Breast epithelium (tissue), 4 donors: ENCODE measurements around the gene GPC6. TPM values are rescaled to one million over a fixed set of nuclear protein-coding genes. Genes with fewer than 3 reads are reported as not detected.

ENCODE experiments used
- DNase-seq, 2 donors: peaks; one replicate each; pipeline ENCODE4 v3.0.0-alpha.2; 2019; ENCODE audit warnings: low spot score in 2 of 2
- H3K27ac ChIP-seq, 2 donors: fragments of 200-600 bp; sonication (generic) in 1 of 2; one replicate each; pipeline ENCODE4 v1.5.1; 2016 to 2019; ENCODE audit warnings: mild to moderate bottlenecking in 1 of 2
- H3K27me3 ChIP-seq, 2 donors: fragments of 200-600 bp; sonication (generic) in 1 of 2; one replicate each; pipeline versions ENCODE4 v1.5.1 to v1.6.0; 2017 to 2019; ENCODE audit warnings: control low read depth in 1 of 2, mild to moderate bottlenecking in 1 of 2
- H3K36me3 ChIP-seq: fragments of 200-600 bp; one replicate; pipeline ENCODE4 v1.5.1; 2019
- H3K4me1 ChIP-seq, 2 donors: fragments of 200-600 bp; sonication (generic); one replicate each; pipeline ENCODE4 v1.5.1; 2016 to 2019; ENCODE audit warnings: control low read depth in 1 of 2
- H3K4me3 ChIP-seq, 3 donors: fragments of 200-600 bp; sonication (generic); 1 replicate in 2 of 3; 2 replicates in 1 of 3; pipeline ENCODE4 v1.5.1; 2016 to 2019; ENCODE audit warnings: mild to moderate bottlenecking in 3 of 3, moderate library complexity in 2 of 3
- H3K9me3 ChIP-seq, 2 donors: fragments of 200-600 bp; sonication (generic) in 1 of 2; one replicate each; pipeline ENCODE4 v1.5.1; 2016 to 2019; ENCODE audit warnings: control low read depth in 1 of 2
- POLR2A ChIP-seq: fragments of 450-650 bp; IDR thresholded peaks from one replicate; pipeline ENCODE4 v1.6.1; 2016; ENCODE audit warnings: antibody characterized with exemption, mild to moderate bottlenecking, moderate library complexity
- POLR2AphosphoS5 ChIP-seq, 3 donors: sonication (generic); formaldehyde crosslinking; IDR thresholded peaks; one replicate each; pipeline ENCODE4 v1.6.1; 2017; ENCODE audit warnings: antibody characterized with exemption in 3 of 3
- intact Hi-C: fragments of 100-400 bp; cut with DNase I; formaldehyde crosslinking; loops from one replicate; pipeline ENCODE4 v1.15.1; 2023; ENCODE audit warnings: low total_unique reads
- total RNA-seq, 3 donors: library from RNA; depleted of rRNA; stranded (reverse); fragments of >200 nt; gene quantifications; one replicate each; pipeline ENCODE4 v1.1.0, GENCODE V29; 2016
- TF ChIP-seq, protein P1 (sequence below), 3 donors: fragments of 450-650 bp; IDR thresholded peaks; one replicate each; pipeline ENCODE4 v1.5.1; 2016 to 2017; ENCODE audit warnings: antibody characterized with exemption in 3 of 3, mild to moderate bottlenecking in 3 of 3, moderate library complexity in 3 of 3

The GPC6 gene
- total RNA-seq, 3 donors from 2014 or later = 3.5 to 44.0 (median 4.9) TPM

DNA sequence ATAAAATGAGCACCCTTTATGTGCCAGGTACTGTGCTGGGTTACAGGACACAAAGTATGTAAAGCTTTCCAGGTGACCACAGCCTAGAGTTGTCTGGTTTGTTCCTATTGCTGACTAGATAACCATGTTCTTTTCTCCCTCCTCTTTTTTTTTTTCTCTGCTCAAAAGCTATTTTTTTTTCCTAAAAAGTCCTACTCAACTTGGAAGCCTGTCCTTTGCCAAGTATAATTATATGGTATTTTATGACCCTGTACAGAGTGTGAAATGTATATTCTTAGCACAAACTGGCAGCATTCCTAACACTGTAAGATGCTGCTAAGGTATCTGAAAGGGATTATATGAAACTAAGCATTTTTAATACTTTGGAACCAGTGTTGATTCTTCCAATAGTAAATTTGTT is 171.0 kb downstream of the GPC6 start:
- Histone ChIP-seq H3K4me3 (no peak overlapping the region), H3K9me3 (no peaks in the 10 kb centered on the region), H3K36me3 (no peaks in the 10 kb centered on the region), H3K27ac (no peak overlapping the region), H3K4me1 (no peaks in the 10 kb centered on the region), H3K27me3 (no peaks in the 10 kb centered on the region)
- intact Hi-C loops = no loop called here
- no peak for TF ChIP-seq POLR2AphosphoS5 (IDR thresholded peaks at IDR 0.05)
- TF ChIP-seq POLR2A = no peak
- TF ChIP-seq, protein P1, sequence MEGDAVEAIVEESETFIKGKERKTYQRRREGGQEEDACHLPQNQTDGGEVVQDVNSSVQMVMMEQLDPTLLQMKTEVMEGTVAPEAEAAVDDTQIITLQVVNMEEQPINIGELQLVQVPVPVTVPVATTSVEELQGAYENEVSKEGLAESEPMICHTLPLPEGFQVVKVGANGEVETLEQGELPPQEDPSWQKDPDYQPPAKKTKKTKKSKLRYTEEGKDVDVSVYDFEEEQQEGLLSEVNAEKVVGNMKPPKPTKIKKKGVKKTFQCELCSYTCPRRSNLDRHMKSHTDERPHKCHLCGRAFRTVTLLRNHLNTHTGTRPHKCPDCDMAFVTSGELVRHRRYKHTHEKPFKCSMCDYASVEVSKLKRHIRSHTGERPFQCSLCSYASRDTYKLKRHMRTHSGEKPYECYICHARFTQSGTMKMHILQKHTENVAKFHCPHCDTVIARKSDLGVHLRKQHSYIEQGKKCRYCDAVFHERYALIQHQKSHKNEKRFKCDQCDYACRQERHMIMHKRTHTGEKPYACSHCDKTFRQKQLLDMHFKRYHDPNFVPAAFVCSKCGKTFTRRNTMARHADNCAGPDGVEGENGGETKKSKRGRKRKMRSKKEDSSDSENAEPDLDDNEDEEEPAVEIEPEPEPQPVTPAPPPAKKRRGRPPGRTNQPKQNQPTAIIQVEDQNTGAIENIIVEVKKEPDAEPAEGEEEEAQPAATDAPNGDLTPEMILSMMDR (IDR thresholded peaks at IDR 0.05) = no peak
- no peak for DNase-seq

DNA sequence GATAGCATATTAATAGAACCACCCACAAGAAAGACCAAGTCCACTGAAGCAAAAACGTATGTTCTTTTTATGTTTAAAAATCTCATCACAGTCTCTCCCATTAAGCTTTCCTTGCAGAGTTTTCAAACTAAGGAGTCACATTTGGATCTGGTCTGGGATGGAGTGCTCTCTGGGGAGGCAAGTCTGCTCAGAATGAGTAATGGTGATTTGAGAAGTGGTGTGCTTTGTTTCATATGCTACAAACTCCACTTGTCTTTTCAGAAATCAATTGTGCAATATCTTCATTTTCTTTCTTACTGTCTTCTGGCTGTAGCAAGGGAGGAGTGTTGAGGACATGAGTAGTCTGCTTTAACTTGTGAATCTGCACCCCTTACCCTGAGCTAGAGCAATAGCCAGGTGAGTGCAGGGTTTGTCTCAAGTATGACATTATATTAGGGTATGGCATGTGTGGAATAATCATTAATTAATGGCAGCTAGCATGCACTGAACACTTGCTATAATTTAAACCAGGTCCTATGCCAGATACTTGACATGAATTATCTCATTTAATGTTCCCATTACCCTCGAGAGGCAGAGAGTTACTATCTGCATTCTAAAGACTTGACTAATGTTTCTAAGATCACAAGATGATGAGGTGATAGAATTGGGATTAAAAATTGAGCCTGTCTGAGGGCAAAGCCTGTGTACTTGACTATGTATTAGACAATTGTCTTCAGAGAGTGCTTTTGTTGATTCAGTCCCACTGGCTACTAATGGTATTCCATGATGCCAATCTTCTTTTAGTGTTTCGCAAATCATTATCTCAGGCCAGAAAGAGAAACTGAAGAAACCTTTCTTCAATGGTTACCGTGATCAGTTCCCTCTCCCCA is 171.8 kb downstream of the GPC6 start:
- TF ChIP-seq, protein P1 (IDR thresholded peaks at IDR 0.05) = no peak
- no peak for TF ChIP-seq POLR2AphosphoS5 (IDR thresholded peaks at IDR 0.05)
- no peak for TF ChIP-seq POLR2A
- no peaks in the 10 kb centered on the region for H3K36me3 ChIP-seq
- no peak overlapping the region for H3K4me3 ChIP-seq
- H3K9me3 ChIP-seq = no peaks in the 10 kb centered on the region
- intact Hi-C loops = no loop called here
- DNase-seq = no peak
- no peak overlapping the region for H3K27ac ChIP-seq
- H3K27me3 ChIP-seq = no peaks in the 10 kb centered on the region
- no peaks in the 10 kb centered on the region for H3K4me1 ChIP-seq

DNA sequence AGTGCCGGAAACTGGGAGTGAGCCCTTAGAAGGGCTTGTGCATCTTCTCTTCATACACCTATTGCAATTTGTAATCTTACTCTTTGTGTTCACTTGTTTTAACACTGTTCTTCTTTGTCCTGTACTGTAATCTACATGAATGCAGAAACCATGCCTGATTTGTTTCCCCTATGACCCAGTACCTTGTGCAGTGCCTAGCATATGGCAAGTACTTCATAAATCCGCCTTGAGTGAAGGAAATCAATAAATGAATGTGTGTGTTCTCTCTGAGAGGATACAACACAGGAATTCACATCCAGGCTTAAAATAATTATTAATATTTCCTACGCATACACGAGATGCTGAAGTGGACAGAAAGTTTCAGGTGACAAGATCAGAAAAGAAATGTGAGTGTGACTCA is 172.6 kb downstream of the GPC6 start:
- H3K27me3 ChIP-seq = no peaks in the 10 kb centered on the region
- TF ChIP-seq, protein P1 (IDR thresholded peaks at IDR 0.05) = no peak
- no peaks in the 10 kb centered on the region for H3K4me1 ChIP-seq
- H3K36me3 ChIP-seq = no peaks in the 10 kb centered on the region
- intact Hi-C loops = no loop called here
- no peaks in the 10 kb centered on the region for H3K9me3 ChIP-seq
- H3K4me3 ChIP-seq = no peak overlapping the region
- no peak overlapping the region for H3K27ac ChIP-seq
- DNase-seq = no peak

DNA sequence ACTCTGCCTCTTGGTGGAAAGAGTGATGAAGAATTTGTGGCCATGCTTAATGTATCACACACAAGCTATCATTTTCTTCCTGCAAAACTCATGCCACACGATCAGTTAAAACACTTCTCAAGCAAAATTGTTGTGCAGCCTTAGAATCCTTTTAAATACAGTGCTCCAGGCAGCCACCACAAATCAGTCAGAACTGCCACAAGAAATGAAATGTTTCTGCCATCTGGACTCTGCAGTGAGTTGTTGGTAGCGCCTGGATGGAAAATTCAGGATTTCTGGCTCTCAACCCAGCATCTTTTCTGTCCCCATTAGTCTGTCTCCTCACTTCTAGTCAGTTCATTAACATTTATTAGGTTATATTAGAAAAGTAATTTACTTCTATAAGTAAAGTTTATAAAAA is 179.5 kb downstream of the GPC6 start:
- TF ChIP-seq POLR2A (no peak), POLR2AphosphoS5 (IDR thresholded peaks at IDR 0.05) (no peak)
- TF ChIP-seq, protein P1 (IDR thresholded peaks at IDR 0.05) = no peak
- H3K27me3 ChIP-seq = no peaks in the 10 kb centered on the region
- no peaks in the 10 kb centered on the region for H3K4me1 ChIP-seq
- no peaks in the 10 kb centered on the region for H3K36me3 ChIP-seq
- intact Hi-C loops = no loop called here
- H3K27ac ChIP-seq = no peak overlapping the region
- no peaks in the 10 kb centered on the region for H3K9me3 ChIP-seq
- H3K4me3 ChIP-seq = no peak overlapping the region
- DNase-seq = no peak

DNA sequence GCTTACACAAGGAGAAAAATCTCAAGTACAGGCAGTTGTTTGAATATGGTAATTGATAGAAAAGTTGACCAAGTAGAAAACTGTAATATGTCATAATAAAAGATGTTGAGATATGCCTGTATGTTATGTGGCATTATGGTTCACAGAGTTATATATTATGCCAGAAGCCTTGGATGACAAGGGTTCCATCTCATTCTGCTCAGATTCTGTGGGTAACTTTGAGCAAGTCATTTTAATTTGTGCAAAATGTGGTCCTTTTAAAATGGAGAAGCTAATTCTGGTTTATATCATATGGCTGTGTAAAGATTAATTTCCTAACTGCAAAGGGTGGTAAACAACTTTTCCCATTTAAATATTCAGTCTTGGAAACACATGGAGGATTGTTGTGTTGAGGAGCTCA is 180.9 kb downstream of the GPC6 start:
- no peaks in the 10 kb centered on the region for H3K27me3 ChIP-seq
- TF ChIP-seq POLR2AphosphoS5 (IDR thresholded peaks at IDR 0.05) (no peak), POLR2A (no peak)
- TF ChIP-seq, protein P1 (IDR thresholded peaks at IDR 0.05) = no peak
- no peaks in the 10 kb centered on the region for H3K9me3 ChIP-seq
- H3K4me1 ChIP-seq = no peaks in the 10 kb centered on the region
- no peak overlapping the region for H3K4me3 ChIP-seq
- intact Hi-C loops = no loop called here
- no peak overlapping the region for H3K27ac ChIP-seq
- DNase-seq = no peak
- no peaks in the 10 kb centered on the region for H3K36me3 ChIP-seq
